HEK293T (cell line): ENCODE results near the gene SCNN1B.
"Not testable (repeated sequence)": the region's sequence is repeated elsewhere in the genome, so short reads cannot be mapped to it uniquely, and the experiment has no call there.

ENCODE experiments used
- CTCF ChIA-PET: fragments of 350-600 bp; formaldehyde crosslinking; extraction: SDS; loops from one replicate; lab custom pipeline; 2021; ENCODE audit warnings: antibody characterized with exemption, inconsistent platforms; lab: Yijun Ruan, JAX
- POLR2A ChIA-PET: fragments of 350-600 bp; formaldehyde crosslinking; extraction: SDS; loops from one replicate; lab custom pipeline; 2020; ENCODE audit warnings: antibody characterized with exemption, inconsistent platforms; lab: Yijun Ruan, JAX
- DNase-seq: peaks from one replicate; pipeline ENCODE4 v3.0.0; 2012; ENCODE audit warnings: mixed read lengths; ENCODE audit errors: extremely low spot score
- ARNT ChIP-seq: fragments of 450-650 bp; IDR thresholded peaks from 2 replicates; pipeline ENCODE4 v1.6.1; 2017; ENCODE audit warnings: mild to moderate bottlenecking
- BHLHE40 ChIP-seq: fragments of 450-650 bp; IDR thresholded peaks from 2 replicates; pipeline ENCODE4 v1.6.1; 2016; ENCODE audit warnings: mild to moderate bottlenecking, moderate library complexity, borderline replicate concordance
- CTBP1 ChIP-seq: fragments of 450-650 bp; IDR thresholded peaks from 2 replicates; pipeline ENCODE4 v1.6.1; 2016; ENCODE audit warnings: borderline replicate concordance
- ELF4 ChIP-seq: fragments of 450-650 bp; IDR thresholded peaks from 2 replicates; pipeline ENCODE4 v1.6.1; 2017; ENCODE audit warnings: antibody characterized with exemption
- FOXA1 ChIP-seq: fragments of 450-650 bp; IDR thresholded peaks from 2 replicates; pipeline ENCODE4 v1.6.1; 2016; ENCODE audit warnings: mild to moderate bottlenecking
- FOXK2 ChIP-seq: fragments of 450-650 bp; IDR thresholded peaks from 2 replicates; pipeline ENCODE4 v1.6.1; 2016; ENCODE audit warnings: mild to moderate bottlenecking
- FOXM1 ChIP-seq: fragments of 450-650 bp; IDR thresholded peaks from 2 replicates; pipeline ENCODE4 v1.6.1; 2017; ENCODE audit warnings: mild to moderate bottlenecking, borderline replicate concordance
- HDGF ChIP-seq: fragments of 450-650 bp; IDR thresholded peaks from 2 replicates; pipeline ENCODE4 v1.6.1; 2017; ENCODE audit warnings: antibody characterized with exemption, borderline replicate concordance
- L3MBTL2 ChIP-seq: fragments of 450-650 bp; conservative IDR thresholded peaks from 2 replicates; pipeline ENCODE4 v1.6.1; 2016; ENCODE audit warnings: mild to moderate bottlenecking
- LEF1 ChIP-seq: fragments of 450-650 bp; IDR thresholded peaks from 2 replicates; pipeline ENCODE4 v1.6.1; 2017; ENCODE audit warnings: mild to moderate bottlenecking, borderline replicate concordance
- NFRKB ChIP-seq: fragments of 450-650 bp; IDR thresholded peaks from 2 replicates; pipeline ENCODE4 v1.6.1; 2016; ENCODE audit warnings: mild to moderate bottlenecking, moderate library complexity
- SP1 ChIP-seq: fragments of 450-650 bp; IDR thresholded peaks from 2 replicates; pipeline ENCODE4 v1.6.1; 2017
- SUZ12 ChIP-seq: fragments of 450-650 bp; IDR thresholded peaks from 2 replicates; pipeline ENCODE4 v1.6.1; 2016; ENCODE audit warnings: mild to moderate bottlenecking
- TARDBP ChIP-seq: fragments of 450-650 bp; IDR thresholded peaks from 2 replicates; pipeline ENCODE4 v1.6.1; 2016
- ZNF384 ChIP-seq: fragments of 450-650 bp; IDR thresholded peaks from 2 replicates; pipeline ENCODE4 v1.6.1; 2016
- TF ChIP-seq, protein P1 (sequence below): fragments of 450-650 bp; IDR thresholded peaks from 2 replicates; pipeline ENCODE4 v1.6.1; 2016

Gene SCNN1B

GRCh38 chr16:23365602-23366240 is 63.6 kb downstream of the SCNN1B start:
- ChIA-PET POLR2A (no interaction called here), CTCF (no interaction called here)
- no peak for DNase-seq
- no peak for TF ChIP-seq ZNF384
- no peak for TF ChIP-seq L3MBTL2

GRCh38 chr16:23366341-23366740 is 64.2 kb downstream of the SCNN1B start:
- POLR2A ChIA-PET = not testable (repeated sequence)

DNA sequence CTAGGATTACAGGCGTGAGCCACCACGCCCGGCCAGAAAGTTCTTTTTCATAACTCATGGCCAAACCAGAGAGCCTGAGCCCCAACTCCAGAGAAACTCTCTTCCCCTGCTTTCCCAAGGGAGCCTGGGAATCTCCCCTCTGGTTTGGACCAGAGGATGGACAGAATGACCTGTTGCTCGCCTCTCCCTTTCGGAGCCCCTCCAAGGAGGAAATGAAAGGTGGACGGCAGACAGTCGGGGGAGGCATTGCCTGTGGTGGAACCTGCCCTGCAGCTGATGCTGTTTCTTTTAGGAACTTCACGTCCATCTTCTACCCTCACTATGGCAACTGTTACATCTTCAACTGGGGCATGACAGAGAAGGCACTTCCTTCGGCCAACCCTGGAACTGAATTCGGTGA is 65.5 kb downstream of the SCNN1B start:
- TF ChIP-seq SP1 (no peak), HDGF (no peak), ZNF384 (no peak), CTBP1 (no peak), ELF4 (no peak), FOXK2 (no peak), FOXA1 (no peak), FOXM1 (no peak), L3MBTL2 (no peak), SUZ12 (no peak), TARDBP (no peak), ARNT (no peak), NFRKB (no peak), BHLHE40 (no peak), LEF1 (no peak)
- TF ChIP-seq, protein P1, sequence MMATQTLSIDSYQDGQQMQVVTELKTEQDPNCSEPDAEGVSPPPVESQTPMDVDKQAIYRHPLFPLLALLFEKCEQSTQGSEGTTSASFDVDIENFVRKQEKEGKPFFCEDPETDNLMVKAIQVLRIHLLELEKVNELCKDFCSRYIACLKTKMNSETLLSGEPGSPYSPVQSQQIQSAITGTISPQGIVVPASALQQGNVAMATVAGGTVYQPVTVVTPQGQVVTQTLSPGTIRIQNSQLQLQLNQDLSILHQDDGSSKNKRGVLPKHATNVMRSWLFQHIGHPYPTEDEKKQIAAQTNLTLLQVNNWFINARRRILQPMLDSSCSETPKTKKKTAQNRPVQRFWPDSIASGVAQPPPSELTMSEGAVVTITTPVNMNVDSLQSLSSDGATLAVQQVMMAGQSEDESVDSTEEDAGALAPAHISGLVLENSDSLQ = no peak
- POLR2A ChIA-PET = no interaction called here
- CTCF ChIA-PET = no interaction called here
- no peak for DNase-seq

More at GRCh38 chr16:23366341-23366740, 64.2 kb downstream of the SCNN1B start:
- CTCF ChIA-PET, DNase-seq: not testable (repeated sequence)

DNA sequence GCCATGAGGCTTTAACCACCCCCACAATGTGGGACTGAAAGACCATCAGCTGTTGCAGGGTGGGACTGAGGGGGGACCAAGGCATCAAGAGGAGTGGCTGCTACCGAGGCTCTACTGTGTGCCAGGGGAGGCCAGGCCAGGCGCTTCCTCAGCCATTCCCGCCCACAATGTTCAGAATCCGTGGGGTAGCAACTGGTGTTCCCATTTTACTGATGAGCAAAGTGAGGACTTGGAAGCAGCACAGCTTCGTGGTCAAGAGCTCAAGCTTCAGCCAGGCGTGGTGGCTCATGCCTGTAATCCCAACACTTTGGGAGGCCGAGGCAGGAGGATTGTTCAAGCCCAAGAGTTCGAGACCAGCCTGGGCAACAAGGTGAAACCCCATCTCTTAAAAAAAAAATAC is 65.9 kb downstream of the SCNN1B start:
- TF ChIP-seq ELF4 = no peak
- TF ChIP-seq SP1 = no peak
- TF ChIP-seq HDGF = no peak
- TF ChIP-seq BHLHE40 = no peak
- TF ChIP-seq FOXM1 = no peak
- TF ChIP-seq LEF1 = no peak
- no peak for TF ChIP-seq SUZ12
- no peak for TF ChIP-seq ZNF384
- TF ChIP-seq CTBP1 = no peak
- TF ChIP-seq TARDBP = no peak
- TF ChIP-seq ARNT = no peak
- POLR2A ChIA-PET = no interaction called here
- DNase-seq = no peak
- CTCF ChIA-PET = no interaction called here

GRCh38 chr16:23368469-23368868 is 66.4 kb downstream of the SCNN1B start:
- POLR2A ChIA-PET = no interaction called here
- no peak for TF ChIP-seq L3MBTL2
- no peak for TF ChIP-seq HDGF
- TF ChIP-seq TARDBP = no peak
- TF ChIP-seq FOXA1 = no peak
- TF ChIP-seq NFRKB = no peak
- TF ChIP-seq ELF4 = no peak
- no peak for TF ChIP-seq LEF1
- TF ChIP-seq FOXK2 = no peak
- TF ChIP-seq ZNF384 = no peak
- TF ChIP-seq ARNT = no peak
- TF ChIP-seq BHLHE40 = no peak
- no peak for TF ChIP-seq FOXM1
- TF ChIP-seq SUZ12 = no peak
- no peak for TF ChIP-seq SP1
- TF ChIP-seq CTBP1 = no peak
- TF ChIP-seq, protein P1 = no peak
- no peak for DNase-seq
- CTCF ChIA-PET = no interaction called here

DNA sequence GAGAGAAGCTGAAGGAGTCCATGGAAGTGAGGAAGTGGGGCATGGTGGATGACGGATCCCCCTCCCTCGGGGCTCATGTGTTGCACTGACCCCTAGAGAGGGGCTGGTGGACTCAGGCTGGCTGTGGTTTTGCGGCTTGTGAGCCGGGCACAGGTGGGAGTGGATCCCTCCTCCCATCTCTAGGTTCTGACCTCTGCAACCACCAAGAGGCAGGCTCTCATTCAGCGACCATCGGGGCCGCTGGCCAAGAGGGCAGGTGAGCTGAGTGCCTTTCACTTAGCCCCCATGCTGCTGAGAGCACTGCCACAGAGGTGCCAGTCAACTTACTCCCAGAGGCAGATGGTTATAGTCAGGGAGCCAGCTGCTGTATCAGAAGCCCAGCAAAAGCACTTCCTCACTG is 67.3 kb downstream of the SCNN1B start:
- DNase-seq = no peak
- ChIA-PET POLR2A (no interaction called here), CTCF (no interaction called here)
- TF ChIP-seq SUZ12 (no peak), HDGF (no peak), FOXA1 (no peak), NFRKB (no peak)
- TF ChIP-seq, protein P1 = no peak

DNA sequence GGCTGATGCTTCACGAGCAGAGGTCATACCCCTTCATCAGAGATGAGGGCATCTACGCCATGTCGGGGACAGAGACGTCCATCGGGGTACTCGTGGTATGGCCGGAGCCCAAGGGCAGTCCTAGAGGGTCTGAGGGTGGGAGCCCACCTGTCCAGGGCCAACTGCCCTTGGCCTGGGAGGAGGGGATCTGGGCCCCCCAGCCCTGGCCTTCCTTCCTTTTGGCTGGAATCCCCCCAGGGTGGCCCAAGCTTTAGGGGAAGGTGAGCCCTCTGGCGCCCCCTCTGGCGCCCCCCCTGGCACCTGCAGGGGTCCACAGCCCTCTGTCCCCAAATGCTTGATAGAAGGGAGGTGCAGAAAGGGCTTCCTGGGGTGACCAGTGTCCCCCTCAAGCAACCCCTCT is 69.3 kb downstream of the SCNN1B start:
- no peak for DNase-seq
- ChIA-PET CTCF (no interaction called here), POLR2A (no interaction called here)
- TF ChIP-seq LEF1 (no peak), BHLHE40 (no peak), FOXK2 (no peak), TARDBP (no peak), SP1 (no peak), NFRKB (no peak), FOXA1 (no peak), SUZ12 (no peak), HDGF (no peak), FOXM1 (no peak), ZNF384 (no peak), CTBP1 (no peak), ARNT (no peak)
